OCI-LY7 (cell line): ENCODE results near the gene CLCNKB. TPM values are rescaled to one million over a fixed set of nuclear protein-coding genes. Genes with fewer than 3 reads are reported as not detected.

Source experiments
- BruUV-seq: library from RNA; stranded (reverse); fragments of 400-500 nt; replicated peaks from 2 replicates; lab custom pipeline; 2021; lab: Mats Ljungman, UMichigan
- CTCF ChIA-PET: fragments of 300-600 bp; sonication (Branson Sonifier 250); formaldehyde crosslinking; loops from one replicate; lab custom pipeline; 2022; ENCODE audit warnings: antibody characterized with exemption; ENCODE audit not compliant: unreplicated experiment; lab: Charles Lee
- POLR2A ChIA-PET: fragments of 300-600 bp; sonication (Branson Sonifier 250); formaldehyde crosslinking; loops from one replicate; lab custom pipeline; 2022; ENCODE audit warnings: antibody characterized with exemption; lab: Charles Lee
- DNase-seq: peaks from one replicate; pipeline ENCODE4 v3.0.0-alpha.2; 2015; ENCODE audit warnings: low spot score
- H2AFZ ChIP-seq: fragments of 200-600 bp; sonication (generic), shearing (Covaris generic); 2 replicates; pipeline ENCODE4 v1.6.1; 2014; ENCODE audit warnings: mild to moderate bottlenecking, antibody characterized with exemption, low read length, moderate library complexity
- H3K27ac ChIP-seq: fragments of 200-600 bp; sonication (generic); 2 replicates; pipeline ENCODE4 v1.5.1; 2014; ENCODE audit warnings: mixed run types, low read depth, mild to moderate bottlenecking, moderate library complexity, low read length, inconsistent platforms; ENCODE audit not compliant: poor library complexity, severe bottlenecking
- H3K36me3 ChIP-seq: fragments of 200-600 bp; sonication (generic); 2 replicates; pipeline ENCODE4 v1.6.1; 2014; ENCODE audit warnings: mild to moderate bottlenecking, antibody characterized with exemption, low read length, moderate library complexity, mixed read lengths; ENCODE audit not compliant: insufficient read depth
- H3K4me1 ChIP-seq: fragments of 200-600 bp; sonication (generic); 2 replicates; pipeline ENCODE4 v1.5.1; 2014; ENCODE audit warnings: mild to moderate bottlenecking, low read length; ENCODE audit not compliant: insufficient read depth, poor library complexity, severe bottlenecking
- H3K4me2 ChIP-seq: fragments of 200-600 bp; sonication (generic); 2 replicates; pipeline ENCODE4 v1.6.1; 2014; ENCODE audit warnings: mild to moderate bottlenecking, low read length
- H3K4me3 ChIP-seq: fragments of 200-600 bp; sonication (generic); 2 replicates; pipeline ENCODE4 v1.5.1; 2014; ENCODE audit warnings: mild to moderate bottlenecking, low read depth, low read length; ENCODE audit not compliant: poor library complexity, severe bottlenecking
- H3K79me2 ChIP-seq: fragments of 200-600 bp; sonication (generic); 2 replicates; pipeline ENCODE4 v1.6.1; 2016; ENCODE audit warnings: low read depth, mild to moderate bottlenecking, low read length, moderate library complexity, mixed read lengths; ENCODE audit not compliant: insufficient read depth
- H3K9me2 ChIP-seq: fragments of 200-600 bp; sonication (generic); 2 replicates; pipeline ENCODE4 v1.6.1; 2016; ENCODE audit warnings: mild to moderate bottlenecking, low read length, mixed read lengths; ENCODE audit not compliant: insufficient read depth
- H3K9me3 ChIP-seq: fragments of 200-600 bp; sonication (generic); 2 replicates; pipeline ENCODE4 v1.6.1; 2014; ENCODE audit warnings: mild to moderate bottlenecking, mixed run types, low read length, mixed read lengths
- H4K20me1 ChIP-seq: fragments of 200-600 bp; sonication (generic); 2 replicates; pipeline ENCODE4 v1.6.1; 2014; ENCODE audit warnings: mild to moderate bottlenecking, antibody characterized with exemption, low read length, moderate library complexity, mixed read lengths; ENCODE audit not compliant: insufficient read depth
- EZH2phosphoT487 ChIP-seq: fragments of 200-600 bp; sonication (generic); IDR thresholded peaks from 2 replicates; pipeline ENCODE4 v1.6.1; 2018; ENCODE audit warnings: low read depth, borderline replicate concordance, mild to moderate bottlenecking, mixed run types, antibody characterized with exemption, low read length, moderate library complexity, mixed read lengths
- intact Hi-C: fragments of 100-400 bp; cut with micrococcal nuclease; formaldehyde crosslinking; loops from one replicate; pipeline ENCODE4 v1.10.0; 2022; ENCODE audit not compliant: unreplicated experiment
- total RNA-seq, 2 experiments: library from RNA; depleted of rRNA in 1 of 2; stranded (reverse); fragments of >200 nt in 1 of 2; shearing (Covaris generic) in 1 of 2; gene quantifications; 2 replicates each; pipeline ENCODE4 v1.2.3, GENCODE V29; 2014 to 2022
- TF ChIP-seq, protein P1 (sequence below): fragments of 200-600 bp; sonication (generic); conservative IDR thresholded peaks from 2 replicates; pipeline ENCODE4 v1.5.1; 2014; ENCODE audit warnings: mild to moderate bottlenecking, antibody characterized with exemption, low read length, moderate library complexity, mixed read lengths

The CLCNKB gene
- total RNA-seq, 2 experiments from 2014 or later, result not detected

DNA sequence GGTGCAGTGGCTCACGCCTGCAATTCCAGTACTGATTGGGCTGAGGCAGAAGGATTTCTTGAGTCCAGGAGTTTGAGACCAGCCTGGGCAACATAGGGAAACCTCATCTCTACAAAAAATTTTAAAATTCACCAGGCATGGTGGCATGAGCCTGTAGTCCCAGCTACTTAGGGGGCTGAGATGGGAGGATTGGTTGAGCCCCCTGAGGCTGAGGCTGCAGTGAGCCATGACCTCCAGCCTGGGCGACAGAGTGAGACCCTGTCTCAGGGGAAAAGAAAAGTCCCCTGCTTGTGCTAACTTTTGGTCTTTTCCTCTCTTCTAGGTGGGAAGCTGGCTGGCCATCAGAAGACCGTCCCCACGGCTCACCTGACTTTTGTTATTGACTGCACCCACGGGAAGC lies 38.0 kb upstream of the CLCNKB start:
- Histone ChIP-seq H3K9me3 (no peaks in the 10 kb centered on the region), H3K27ac (no peak overlapping the region), H3K4me3 (no peak overlapping the region), H3K79me2 (no peaks in the 10 kb centered on the region), H3K4me2 (no peak overlapping the region), H2AFZ (no peak overlapping the region), H3K36me3 (no peaks in the 10 kb centered on the region), H3K4me1 (peaks cover 8% of the 10 kb centered on the region), H4K20me1 (no peaks in the 10 kb centered on the region), H3K9me2 (no peaks in the 10 kb centered on the region)
- ChIA-PET CTCF (interaction anchor here (0.9 kb wide), 1 partner anchor 190 kb away, joined by 3 read pairs; no protein-coding TSS in a partner anchor), POLR2A (no interaction called here)
- BruUV-seq, result no TSS peak
- intact Hi-C loops, result loop anchor here (5.0 to 10.0 kb wide), 2 partner anchors 179 to 203 kb away; no protein-coding TSS in a partner anchor
- DNase-seq, result no peak
- TF ChIP-seq EZH2phosphoT487, result no peak
- TF ChIP-seq, protein P1, sequence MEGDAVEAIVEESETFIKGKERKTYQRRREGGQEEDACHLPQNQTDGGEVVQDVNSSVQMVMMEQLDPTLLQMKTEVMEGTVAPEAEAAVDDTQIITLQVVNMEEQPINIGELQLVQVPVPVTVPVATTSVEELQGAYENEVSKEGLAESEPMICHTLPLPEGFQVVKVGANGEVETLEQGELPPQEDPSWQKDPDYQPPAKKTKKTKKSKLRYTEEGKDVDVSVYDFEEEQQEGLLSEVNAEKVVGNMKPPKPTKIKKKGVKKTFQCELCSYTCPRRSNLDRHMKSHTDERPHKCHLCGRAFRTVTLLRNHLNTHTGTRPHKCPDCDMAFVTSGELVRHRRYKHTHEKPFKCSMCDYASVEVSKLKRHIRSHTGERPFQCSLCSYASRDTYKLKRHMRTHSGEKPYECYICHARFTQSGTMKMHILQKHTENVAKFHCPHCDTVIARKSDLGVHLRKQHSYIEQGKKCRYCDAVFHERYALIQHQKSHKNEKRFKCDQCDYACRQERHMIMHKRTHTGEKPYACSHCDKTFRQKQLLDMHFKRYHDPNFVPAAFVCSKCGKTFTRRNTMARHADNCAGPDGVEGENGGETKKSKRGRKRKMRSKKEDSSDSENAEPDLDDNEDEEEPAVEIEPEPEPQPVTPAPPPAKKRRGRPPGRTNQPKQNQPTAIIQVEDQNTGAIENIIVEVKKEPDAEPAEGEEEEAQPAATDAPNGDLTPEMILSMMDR, result no peak

DNA sequence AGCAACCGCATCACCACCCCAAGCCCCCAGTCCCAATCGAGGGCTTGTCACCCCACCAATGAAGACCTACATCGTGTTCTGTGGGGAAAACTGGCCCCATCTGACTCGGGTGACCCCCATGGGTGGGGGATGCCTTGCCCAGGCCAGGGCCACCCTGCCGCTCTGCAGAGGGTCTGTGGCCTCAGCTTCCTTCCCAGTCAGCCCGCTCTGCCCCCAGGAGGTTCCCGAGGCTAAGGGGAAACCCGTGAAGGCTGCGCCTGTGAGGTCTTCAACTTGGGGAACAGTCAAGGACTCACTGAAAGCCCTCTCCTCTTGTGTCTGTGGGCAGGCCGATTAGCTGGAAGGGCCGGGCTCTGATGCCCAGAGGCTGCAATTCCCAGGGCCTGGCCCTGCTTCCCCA lies 37.6 kb upstream of the CLCNKB start:
- Histone ChIP-seq H4K20me1 (no peaks in the 10 kb centered on the region), H3K36me3 (no peaks in the 10 kb centered on the region), H3K4me1 (peaks cover 8% of the 10 kb centered on the region), H3K9me3 (no peaks in the 10 kb centered on the region), H3K4me3 (no peak overlapping the region), H3K9me2 (no peaks in the 10 kb centered on the region), H2AFZ (no peak overlapping the region), H3K79me2 (no peaks in the 10 kb centered on the region), H3K4me2 (no peak overlapping the region), H3K27ac (no peak overlapping the region)
- ChIA-PET POLR2A (no interaction called here), CTCF (interaction anchor here (0.9 kb wide), 1 partner anchor 191 kb away, joined by 3 read pairs; no protein-coding TSS in a partner anchor)
- no peak for TF ChIP-seq EZH2phosphoT487
- TF ChIP-seq, protein P1, result no peak
- no peak for DNase-seq
- BruUV-seq, result no TSS peak
- intact Hi-C loops, result loop anchor here (5.0 to 10.0 kb wide), 2 partner anchors 179 to 204 kb away; no protein-coding TSS in a partner anchor
